ENCODE measurements around the gene BANP.

BANP gene

GRCh38 chr16:88005181-88005581 lies 53.9 kb downstream of the BANP start:
- TF ChIP-seq, protein P1, sequence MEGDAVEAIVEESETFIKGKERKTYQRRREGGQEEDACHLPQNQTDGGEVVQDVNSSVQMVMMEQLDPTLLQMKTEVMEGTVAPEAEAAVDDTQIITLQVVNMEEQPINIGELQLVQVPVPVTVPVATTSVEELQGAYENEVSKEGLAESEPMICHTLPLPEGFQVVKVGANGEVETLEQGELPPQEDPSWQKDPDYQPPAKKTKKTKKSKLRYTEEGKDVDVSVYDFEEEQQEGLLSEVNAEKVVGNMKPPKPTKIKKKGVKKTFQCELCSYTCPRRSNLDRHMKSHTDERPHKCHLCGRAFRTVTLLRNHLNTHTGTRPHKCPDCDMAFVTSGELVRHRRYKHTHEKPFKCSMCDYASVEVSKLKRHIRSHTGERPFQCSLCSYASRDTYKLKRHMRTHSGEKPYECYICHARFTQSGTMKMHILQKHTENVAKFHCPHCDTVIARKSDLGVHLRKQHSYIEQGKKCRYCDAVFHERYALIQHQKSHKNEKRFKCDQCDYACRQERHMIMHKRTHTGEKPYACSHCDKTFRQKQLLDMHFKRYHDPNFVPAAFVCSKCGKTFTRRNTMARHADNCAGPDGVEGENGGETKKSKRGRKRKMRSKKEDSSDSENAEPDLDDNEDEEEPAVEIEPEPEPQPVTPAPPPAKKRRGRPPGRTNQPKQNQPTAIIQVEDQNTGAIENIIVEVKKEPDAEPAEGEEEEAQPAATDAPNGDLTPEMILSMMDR (conservative IDR thresholded peaks at IDR 0.05) = no peak
- H3K27ac ChIP-seq = no peak overlapping the region

DNA sequence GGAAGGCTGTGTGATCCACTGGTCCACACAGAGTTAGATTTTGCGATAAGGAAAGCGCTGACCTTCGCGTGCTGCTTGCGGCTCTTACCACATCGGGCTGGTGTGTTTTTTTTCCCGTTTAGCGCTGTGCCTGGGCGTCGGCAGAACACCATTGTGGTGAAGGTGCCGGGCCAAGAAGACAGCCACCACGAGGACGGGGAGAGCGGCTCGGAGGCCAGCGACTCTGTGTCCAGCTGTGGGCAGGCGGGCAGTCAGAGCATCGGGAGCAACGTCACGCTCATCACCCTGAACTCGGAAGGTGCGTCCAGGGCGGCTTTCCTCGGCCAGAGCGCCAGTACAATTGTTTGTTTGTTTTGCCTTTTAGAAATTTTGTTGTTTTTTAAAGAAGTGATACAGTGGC lies 54.7 kb downstream of the BANP start:
- TF ChIP-seq, protein P1 (conservative IDR thresholded peaks at IDR 0.05) = no peak
- H3K27ac ChIP-seq = no peak overlapping the region

DNA sequence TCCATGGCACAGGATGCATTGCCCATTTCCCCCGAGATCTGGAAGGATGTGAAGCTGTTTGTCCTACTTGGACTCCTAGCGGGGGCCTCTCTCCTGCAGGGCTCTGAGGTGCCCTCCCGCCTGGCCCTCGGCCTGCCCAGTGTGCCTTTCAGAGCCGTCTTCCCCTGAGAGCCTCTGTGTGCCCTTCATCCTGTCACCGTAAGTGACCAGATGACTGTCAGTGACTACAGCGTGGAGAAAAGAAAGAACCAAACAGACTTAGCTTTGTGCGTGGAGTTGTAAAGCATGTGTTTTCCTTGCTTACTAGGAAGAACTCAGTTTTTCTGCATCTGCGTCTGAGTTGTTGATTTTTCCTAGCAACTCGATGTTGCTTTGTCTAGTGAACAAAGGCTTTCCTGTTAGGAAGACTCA lies 56.1 kb downstream of the BANP start:
- no peak overlapping the region for H3K27ac ChIP-seq
- TF ChIP-seq, protein P1 (conservative IDR thresholded peaks at IDR 0.05) = no peak

DNA sequence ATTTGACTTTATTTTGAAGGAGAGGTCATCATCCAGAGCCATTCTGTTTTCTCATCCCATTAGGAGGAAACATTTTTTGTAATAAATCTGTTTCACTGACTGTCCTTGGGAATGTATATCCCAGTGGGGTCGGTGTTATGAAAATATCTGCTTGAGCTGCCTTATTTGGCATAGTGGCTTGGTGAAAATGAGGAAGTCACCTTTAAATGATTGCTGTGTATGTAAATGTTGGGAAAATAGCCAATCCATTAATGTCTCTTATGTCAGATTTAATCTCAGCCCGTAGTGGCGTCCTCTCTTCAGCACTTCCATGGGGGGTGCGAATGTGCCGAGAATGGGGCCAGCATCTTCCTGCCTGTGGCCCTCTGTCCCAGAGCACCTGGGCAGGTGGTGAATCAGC lies 57.6 kb downstream of the BANP start:
- TF ChIP-seq, protein P1 (conservative IDR thresholded peaks at IDR 0.05) = no peak
- H3K27ac ChIP-seq = no peak overlapping the region

DNA sequence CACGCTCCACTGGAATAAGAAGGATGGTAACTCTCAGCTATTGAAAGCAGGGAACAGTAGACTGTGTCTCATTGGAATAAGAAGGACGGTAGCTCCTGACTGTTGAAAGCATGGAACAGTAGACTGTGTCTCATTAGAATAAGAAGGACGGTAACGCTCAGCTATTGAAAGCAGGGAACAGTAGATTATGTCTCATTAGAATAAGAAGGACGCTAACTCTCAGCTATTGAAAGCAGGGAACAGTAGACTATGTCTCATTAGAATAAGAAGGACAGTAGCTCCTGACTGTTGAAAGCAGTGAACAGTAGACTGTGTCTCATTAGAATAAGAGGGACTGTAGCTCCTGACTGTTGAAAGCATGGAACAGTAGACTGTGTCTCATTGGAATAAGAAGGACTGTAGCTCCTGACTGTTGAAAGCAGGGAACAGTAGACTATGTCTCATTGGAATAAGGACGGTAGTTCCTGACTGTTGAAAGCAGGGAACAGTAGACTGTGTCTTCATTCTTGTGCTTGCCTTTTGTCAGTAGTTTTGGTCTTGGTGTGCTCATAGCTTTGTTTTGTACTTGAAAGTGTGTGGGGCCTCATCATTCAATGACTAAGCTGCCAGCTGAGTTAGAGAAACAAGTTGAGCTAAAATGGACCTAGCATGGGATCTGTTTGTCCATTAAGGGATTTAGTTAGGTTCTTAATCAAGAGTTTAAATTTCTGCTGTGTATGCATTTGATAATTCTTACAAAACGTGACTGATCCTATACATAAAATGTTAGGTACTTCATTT lies 58.5 kb downstream of the BANP start:
- TF ChIP-seq, protein P1 (conservative IDR thresholded peaks at IDR 0.05) = no peak
- H3K27ac ChIP-seq = no peak overlapping the region

DNA sequence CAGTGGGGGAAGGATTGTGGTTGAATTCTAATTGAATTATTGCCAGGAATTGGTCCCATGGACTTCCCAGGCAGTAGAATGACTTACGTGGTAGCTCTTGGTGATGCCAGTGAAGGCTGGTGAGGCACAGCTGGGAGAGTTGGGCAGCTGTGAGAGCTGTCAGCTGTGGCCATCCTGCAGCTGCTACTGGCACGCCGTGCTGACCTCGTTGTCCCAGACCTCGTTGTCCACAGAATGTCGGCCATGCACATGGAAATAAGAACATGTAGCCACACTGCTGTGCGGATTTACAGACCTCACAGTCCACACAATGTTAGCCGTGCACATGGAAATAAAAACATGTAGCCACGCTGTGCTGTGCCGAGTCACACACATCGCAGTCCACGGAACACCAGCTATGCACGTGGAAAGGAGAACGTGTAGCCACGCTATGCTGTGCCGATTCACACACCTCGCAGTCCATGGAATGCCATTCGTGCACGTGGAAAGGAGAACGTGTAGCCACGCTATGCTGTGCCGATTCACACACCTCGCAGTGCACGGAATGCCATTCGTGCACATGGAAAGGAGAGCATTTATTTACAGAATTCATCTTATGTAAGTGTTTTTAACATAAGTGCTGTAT lies 59.2 kb downstream of the BANP start:
- no peak overlapping the region for H3K27ac ChIP-seq
- TF ChIP-seq, protein P1 (conservative IDR thresholded peaks at IDR 0.05) = no peak

DNA sequence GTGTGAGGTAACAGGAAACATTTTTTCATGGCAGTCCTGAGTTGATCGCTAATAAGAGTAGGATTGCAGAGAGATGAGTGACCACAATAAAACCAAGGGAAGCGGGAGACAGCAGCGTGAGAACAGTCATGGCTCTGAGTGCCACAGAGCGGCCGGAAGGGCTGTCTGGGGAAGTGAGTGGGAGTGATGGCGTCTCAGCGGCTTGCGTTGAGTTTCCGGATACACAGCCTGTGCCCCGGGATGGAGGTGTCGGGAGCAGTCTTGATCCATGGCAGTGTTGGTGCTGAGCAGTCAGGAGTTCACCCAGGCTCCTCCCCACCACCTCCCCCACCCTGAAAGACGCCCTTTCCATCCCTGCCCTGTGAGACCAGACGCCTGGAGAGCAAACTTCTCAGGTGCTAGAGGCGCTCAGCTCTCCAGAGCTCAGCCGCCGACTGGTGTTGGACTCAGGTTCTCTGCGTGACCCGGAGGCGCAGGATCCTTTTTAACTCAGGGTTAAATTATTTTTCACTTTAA lies 59.8 kb downstream of the BANP start:
- no peak overlapping the region for H3K27ac ChIP-seq
- TF ChIP-seq, protein P1 (conservative IDR thresholded peaks at IDR 0.05) = no peak

Measured in VCaP (cell line).